Upper lobe of left lung (tissue), 4 donors: Measurements from ENCODE around the gene APIP.
"Not testable (repeated sequence)": the region's sequence is repeated elsewhere in the genome, so short reads cannot be mapped to it uniquely, and the experiment has no call there.

Experiments used
- POLR2A ChIP-seq, 4 donors: fragments of 450-650 bp; IDR thresholded peaks; one replicate each; pipeline ENCODE4 v1.5.1; 2016 to 2017; ENCODE audit warnings: antibody characterized with exemption in 4 of 4, mild to moderate bottlenecking in 2 of 4
- POLR2AphosphoS5 ChIP-seq, 2 donors: sonication (generic); formaldehyde crosslinking; IDR thresholded peaks; one replicate each; pipeline ENCODE4 v1.5.1; 2017; ENCODE audit warnings: antibody characterized with exemption in 2 of 2
- TF ChIP-seq, protein P1 (sequence below), 6 experiments: fragments of 450-650 bp in 4 of 6; fragments of 200-600 bp in 2 of 6; sonication (generic) in 2 of 6; IDR thresholded peaks; one replicate each; pipeline ENCODE4 v1.5.1; 2016 to 2019; ENCODE audit warnings: antibody characterized with exemption in 6 of 6

DNA sequence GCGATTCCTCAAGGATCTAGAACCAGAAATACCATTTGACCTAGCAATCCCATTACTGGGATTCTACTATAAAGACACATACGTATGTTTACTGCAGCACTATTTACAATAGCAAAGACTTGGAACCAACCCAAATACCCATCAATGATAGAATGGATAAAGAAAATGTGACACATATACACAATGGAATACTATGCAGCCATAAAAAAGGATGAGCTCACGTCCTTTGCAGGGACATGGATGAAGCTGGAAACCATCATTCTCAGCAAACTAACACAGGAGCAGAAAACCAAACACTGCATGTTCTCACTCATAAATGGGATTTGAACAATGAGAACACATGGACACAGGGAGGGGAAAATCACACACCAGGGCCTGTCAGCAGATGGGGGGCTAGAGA, 20.0 kb downstream of the APIP start:
- TF ChIP-seq, protein P1, sequence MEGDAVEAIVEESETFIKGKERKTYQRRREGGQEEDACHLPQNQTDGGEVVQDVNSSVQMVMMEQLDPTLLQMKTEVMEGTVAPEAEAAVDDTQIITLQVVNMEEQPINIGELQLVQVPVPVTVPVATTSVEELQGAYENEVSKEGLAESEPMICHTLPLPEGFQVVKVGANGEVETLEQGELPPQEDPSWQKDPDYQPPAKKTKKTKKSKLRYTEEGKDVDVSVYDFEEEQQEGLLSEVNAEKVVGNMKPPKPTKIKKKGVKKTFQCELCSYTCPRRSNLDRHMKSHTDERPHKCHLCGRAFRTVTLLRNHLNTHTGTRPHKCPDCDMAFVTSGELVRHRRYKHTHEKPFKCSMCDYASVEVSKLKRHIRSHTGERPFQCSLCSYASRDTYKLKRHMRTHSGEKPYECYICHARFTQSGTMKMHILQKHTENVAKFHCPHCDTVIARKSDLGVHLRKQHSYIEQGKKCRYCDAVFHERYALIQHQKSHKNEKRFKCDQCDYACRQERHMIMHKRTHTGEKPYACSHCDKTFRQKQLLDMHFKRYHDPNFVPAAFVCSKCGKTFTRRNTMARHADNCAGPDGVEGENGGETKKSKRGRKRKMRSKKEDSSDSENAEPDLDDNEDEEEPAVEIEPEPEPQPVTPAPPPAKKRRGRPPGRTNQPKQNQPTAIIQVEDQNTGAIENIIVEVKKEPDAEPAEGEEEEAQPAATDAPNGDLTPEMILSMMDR (IDR thresholded peaks at IDR 0.05): not testable (repeated sequence)
- not testable (repeated sequence) for TF ChIP-seq POLR2A, POLR2AphosphoS5 (IDR thresholded peaks at IDR 0.05)
